ENCODE measurements around the gene PLEKHA8. TPM values are rescaled to one million over a fixed set of nuclear protein-coding genes. Genes with fewer than 3 reads are reported as not detected.

The PLEKHA8 gene
- total RNA-seq, 4 donors from 2014 or later = 5.7 to 12.4 (median 7.2) TPM

Other genes starting within 250 kb of the PLEKHA8 start
- 1 to 10 TPM in 1 of 4 donors, under 1 TPM in 3; 0.30 to 1.4 (median 0.58) TPM for gene WIPF3, start 221.9 kb upstream of the PLEKHA8 start, total RNA-seq
- 10 to 100 TPM; 10.8 to 26.0 (median 15.0) TPM for gene SCRN1, start 38.6 kb upstream of the PLEKHA8 start, total RNA-seq
- 1 to 10 TPM; 4.7 to 8.0 (median 6.8) TPM for gene FKBP14, start 1.7 kb upstream of the PLEKHA8 start, total RNA-seq
- 100 to 1,000 TPM in 1 of 4 donors, 10 to 100 TPM in 3; 42.9 to 103 (median 58.0) TPM for gene MTURN, start 106.6 kb downstream of the PLEKHA8 start, total RNA-seq

Data from suprapubic skin (tissue), 4 donors.